Mucosa of rectum (tissue), 2 donors: ENCODE results near the gene FNBP1.
A peak's percentile ranks its signal among the peaks of the same experiment; 100 is the strongest.

ENCODE experiments used
- H3K27ac ChIP-seq, 2 donors: one replicate each; pipeline ENCODE4 v1.7.0; 2013; ENCODE audit warnings: inconsistent platforms in 2 of 2, low read depth in 2 of 2, low read length in 2 of 2
- H3K27me3 ChIP-seq, 2 donors: one replicate each; pipeline ENCODE4 v1.7.0; 2013; ENCODE audit warnings: low read length in 2 of 2; ENCODE audit not compliant: control insufficient read depth in 2 of 2, insufficient read depth in 2 of 2
- H3K36me3 ChIP-seq, 2 donors: one replicate each; pipeline ENCODE4 v1.7.0; 2013; ENCODE audit warnings: low read length in 2 of 2; ENCODE audit not compliant: control insufficient read depth in 2 of 2, insufficient read depth in 2 of 2
- H3K4me1 ChIP-seq, 2 donors: one replicate each; pipeline ENCODE4 v1.7.0; 2013; ENCODE audit warnings: low read length in 2 of 2, mild to moderate bottlenecking in 1 of 2; ENCODE audit not compliant: control insufficient read depth in 2 of 2, insufficient read depth in 2 of 2
- H3K4me3 ChIP-seq, 2 donors: one replicate each; pipeline ENCODE4 v1.7.0; 2013; ENCODE audit warnings: low read length in 2 of 2
- H3K9ac ChIP-seq, 2 donors: one replicate each; pipeline ENCODE4 v1.7.0; 2013; ENCODE audit warnings: low read length in 2 of 2, low read depth in 1 of 2, mild to moderate bottlenecking in 1 of 2
- H3K9me3 ChIP-seq, 2 donors: one replicate each; pipeline ENCODE4 v1.7.0; 2013; ENCODE audit warnings: low read length in 2 of 2; ENCODE audit not compliant: control insufficient read depth in 2 of 2
- donor health status: healthy.
- donor health status: Normal muscosa, but diverticular disease.

Gene FNBP1

GRCh38 chr9:130034570-130034969, 8.4 kb downstream of the FNBP1 start:
- Histone ChIP-seq H3K27ac (no peak overlapping the region), H3K36me3 (no peaks in the 10 kb centered on the region), H3K9me3 (no peaks in the 10 kb centered on the region), H3K4me3 (no peak overlapping the region), H3K9ac (no peak overlapping the region), H3K4me1 (peaks cover 2 to 10% of the 10 kb centered on the region in 2 donors), H3K27me3 (no peaks in the 10 kb centered on the region)

DNA sequence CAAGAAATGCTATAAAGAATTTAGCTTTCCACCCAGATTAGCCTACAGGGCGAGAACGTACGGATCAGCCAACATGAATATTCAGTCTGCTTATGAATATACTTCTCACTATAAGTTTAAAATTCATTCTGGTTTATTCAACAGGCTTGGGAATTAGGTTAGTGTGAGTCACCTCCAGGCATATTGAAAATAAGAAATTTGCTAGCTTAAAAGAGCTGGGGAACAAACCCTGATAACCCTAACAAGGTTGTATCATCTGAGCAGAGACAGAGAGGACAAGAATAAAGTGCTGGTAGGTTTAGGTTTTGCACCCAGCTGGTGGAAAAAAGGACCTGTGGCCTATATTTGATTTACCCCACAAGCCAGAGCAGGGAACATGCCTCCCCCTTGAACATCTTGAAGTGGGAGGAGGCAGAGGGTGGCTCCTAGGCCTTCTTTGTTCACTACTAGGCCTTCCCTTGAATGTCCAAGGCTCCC, 12.3 kb downstream of the FNBP1 start:
- no peak overlapping the region for H3K9ac ChIP-seq
- peak overlapping the region in 1 of 2 donors; percentile 4 for H3K27ac ChIP-seq
- H3K36me3 ChIP-seq: no peaks in the 10 kb centered on the region
- peaks cover 19 to 22% of the 10 kb centered on the region in 2 donors for H3K4me1 ChIP-seq
- H3K9me3 ChIP-seq: no peaks in the 10 kb centered on the region
- H3K4me3 ChIP-seq: no peak overlapping the region
- H3K27me3 ChIP-seq: no peaks in the 10 kb centered on the region

- Histone ChIP-seq H3K36me3 (no peaks in the 10 kb centered on the region), H3K9me3 (no peaks in the 10 kb centered on the region), H3K27ac (no peak overlapping the region), H3K9ac (no peak overlapping the region), H3K27me3 (no peaks in the 10 kb centered on the region), H3K4me1 (peaks cover 19 to 22% of the 10 kb centered on the region in 2 donors), H3K4me3 (no peak overlapping the region)
These were observed 13.6 kb downstream of the FNBP1 start for GRCh38 chr9:130029223-130029973.

DNA sequence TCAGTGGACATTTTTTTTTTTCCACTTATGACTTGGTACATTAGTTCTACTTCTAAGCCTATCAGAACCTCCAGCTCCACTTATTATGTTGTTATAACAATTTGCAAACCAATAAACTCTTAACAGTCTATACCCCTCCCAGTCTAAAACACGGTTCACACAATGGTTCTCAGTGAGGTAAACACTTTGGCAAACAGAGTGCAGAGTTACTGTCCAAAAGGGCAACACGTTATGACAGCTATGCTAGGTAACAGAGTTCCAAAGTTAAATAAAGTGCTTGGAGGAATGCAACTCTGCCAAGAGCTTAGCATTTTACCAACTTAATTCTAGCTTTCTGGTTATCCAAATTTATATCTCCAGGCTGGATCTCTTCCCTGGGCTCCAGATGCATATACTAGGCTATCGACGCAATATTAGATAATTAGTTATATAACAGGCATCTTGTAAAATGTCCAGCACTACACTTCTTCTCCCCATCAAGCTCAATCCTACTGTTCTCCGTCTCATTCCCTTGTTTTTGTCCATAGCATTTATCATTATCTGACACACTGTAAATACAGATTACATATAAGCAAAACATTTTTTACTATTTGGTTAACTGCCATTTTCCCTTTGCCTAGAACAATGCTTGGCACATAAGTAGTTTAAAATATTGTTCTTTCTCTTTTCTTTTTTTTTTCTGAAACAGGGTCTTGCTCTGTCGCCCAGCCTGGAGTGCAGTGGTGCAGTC, 14.3 kb downstream of the FNBP1 start:
- H3K27ac ChIP-seq: no peak overlapping the region
- no peaks in the 10 kb centered on the region for H3K27me3 ChIP-seq
- H3K4me3 ChIP-seq: peak overlapping the region in 1 of 2 donors; percentile 23
- no peaks in the 10 kb centered on the region for H3K9me3 ChIP-seq
- peaks cover 19 to 22% of the 10 kb centered on the region in 2 donors for H3K4me1 ChIP-seq
- H3K9ac ChIP-seq: no peak overlapping the region
- no peaks in the 10 kb centered on the region for H3K36me3 ChIP-seq

DNA sequence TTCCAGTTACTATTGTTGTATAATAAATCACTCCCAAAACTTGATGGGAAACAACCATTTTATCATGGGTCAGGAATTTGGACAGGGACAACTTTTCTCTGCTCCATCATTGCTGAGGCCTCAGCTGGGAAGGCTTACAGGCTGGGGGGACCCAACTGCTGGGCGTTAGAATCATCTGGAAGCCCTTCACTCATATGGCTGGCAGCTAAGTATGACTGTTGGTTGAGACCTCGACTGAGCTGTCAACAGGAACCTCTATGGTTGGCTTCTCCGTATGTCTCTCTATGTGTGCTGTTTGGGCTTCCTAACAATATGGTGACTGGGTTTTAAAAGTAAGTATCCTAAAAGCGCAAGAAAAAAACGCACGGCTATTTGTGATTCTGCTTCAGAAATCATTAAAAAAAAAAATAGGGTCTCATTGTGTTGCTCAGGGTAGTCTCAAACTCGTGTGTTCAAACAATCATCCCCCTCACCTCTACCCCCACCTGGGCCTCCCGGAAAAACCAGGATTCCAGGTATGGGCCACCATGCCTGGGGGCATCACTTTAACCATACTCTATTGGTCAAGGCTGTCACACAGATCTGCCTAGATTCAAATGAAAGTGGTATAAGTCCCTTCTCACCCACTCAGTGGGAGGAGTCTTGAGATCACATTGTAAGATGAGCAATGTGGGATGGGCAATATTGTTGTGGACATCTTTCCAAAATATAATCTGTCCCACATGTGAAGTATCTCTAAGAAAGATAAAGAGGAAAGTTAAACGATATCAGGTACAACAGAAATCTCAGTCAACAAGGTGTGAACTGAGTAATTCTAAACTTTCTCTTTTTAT, 15.2 kb downstream of the FNBP1 start:
- Histone ChIP-seq H3K36me3 (no peaks in the 10 kb centered on the region), H3K9me3 (no peaks in the 10 kb centered on the region), H3K9ac (no peak overlapping the region), H3K4me3 (no peak overlapping the region), H3K4me1 (peaks cover 19 to 26% of the 10 kb centered on the region in 2 donors), H3K27me3 (no peaks in the 10 kb centered on the region), H3K27ac (peak overlapping the region in 1 of 2 donors; percentile 17)

- Histone ChIP-seq H3K27ac (no peak overlapping the region), H3K4me3 (no peak overlapping the region), H3K9me3 (no peaks in the 10 kb centered on the region), H3K9ac (no peak overlapping the region), H3K36me3 (no peaks in the 10 kb centered on the region), H3K4me1 (peaks cover 19 to 26% of the 10 kb centered on the region in 2 donors), H3K27me3 (no peaks in the 10 kb centered on the region)
These were observed 16.2 kb downstream of the FNBP1 start for GRCh38 chr9:130026583-130027340.

GRCh38 chr9:130024597-130024994, 18.4 kb downstream of the FNBP1 start:
- Histone ChIP-seq H3K27ac (no peak overlapping the region), H3K9ac (no peak overlapping the region), H3K27me3 (no peaks in the 10 kb centered on the region), H3K4me1 (peaks cover 17 to 22% of the 10 kb centered on the region in 2 donors), H3K36me3 (no peaks in the 10 kb centered on the region), H3K4me3 (no peak overlapping the region), H3K9me3 (no peaks in the 10 kb centered on the region)

DNA sequence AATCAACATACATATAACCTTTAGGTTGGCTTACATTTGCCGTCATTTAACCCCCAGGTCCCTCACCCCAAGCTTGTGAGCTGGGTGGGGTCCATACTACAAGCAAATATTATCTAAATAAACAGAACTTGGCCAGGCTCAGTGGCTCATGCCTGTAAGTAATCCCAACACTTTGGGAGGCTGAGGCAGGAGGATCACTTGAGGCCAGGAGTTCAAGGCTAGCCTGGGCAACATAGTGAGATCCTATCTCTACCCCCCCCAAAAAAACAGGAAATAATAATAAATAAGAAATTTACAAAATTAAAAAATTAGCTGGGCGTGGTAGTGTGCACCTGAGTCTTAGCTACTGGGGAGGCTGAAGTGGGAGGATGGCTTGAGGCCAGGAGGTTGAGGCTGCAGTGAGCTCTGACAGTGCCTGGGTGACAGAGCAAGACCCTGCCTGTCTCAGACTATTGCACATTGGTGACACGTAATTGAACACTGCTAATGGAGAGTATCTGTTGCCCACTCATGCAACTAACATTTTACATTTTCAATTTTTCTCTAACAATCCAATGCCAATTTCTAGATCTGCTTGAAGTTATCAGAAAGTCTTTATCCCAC, 18.9 kb downstream of the FNBP1 start:
- no peaks in the 10 kb centered on the region for H3K27me3 ChIP-seq
- peaks cover 12 to 17% of the 10 kb centered on the region in 2 donors for H3K4me1 ChIP-seq
- H3K4me3 ChIP-seq: no peak overlapping the region
- H3K9ac ChIP-seq: no peak overlapping the region
- peak overlapping the region in 1 of 2 donors; percentile 35 for H3K27ac ChIP-seq
- no peaks in the 10 kb centered on the region for H3K9me3 ChIP-seq
- H3K36me3 ChIP-seq: no peaks in the 10 kb centered on the region

- H3K9me3 ChIP-seq: no peaks in the 10 kb centered on the region
- H3K9ac ChIP-seq: no peak overlapping the region
- peaks cover 5 to 9% of the 10 kb centered on the region in 2 donors for H3K4me1 ChIP-seq
- H3K27ac ChIP-seq: peak overlapping the region in 1 of 2 donors; percentile 35
- H3K27me3 ChIP-seq: no peaks in the 10 kb centered on the region
- H3K4me3 ChIP-seq: no peak overlapping the region
- H3K36me3 ChIP-seq: no peaks in the 10 kb centered on the region
These were observed 19.7 kb downstream of the FNBP1 start for GRCh38 chr9:130023144-130023787.
